MV-4-11 (cell line): ENCODE measurements around the gene GARNL3.

Experiments
- DNase-seq: peaks from one replicate; lab custom pipeline; 2025; lab: John Stamatoyannopoulos, UW

GARNL3 gene

DNA sequence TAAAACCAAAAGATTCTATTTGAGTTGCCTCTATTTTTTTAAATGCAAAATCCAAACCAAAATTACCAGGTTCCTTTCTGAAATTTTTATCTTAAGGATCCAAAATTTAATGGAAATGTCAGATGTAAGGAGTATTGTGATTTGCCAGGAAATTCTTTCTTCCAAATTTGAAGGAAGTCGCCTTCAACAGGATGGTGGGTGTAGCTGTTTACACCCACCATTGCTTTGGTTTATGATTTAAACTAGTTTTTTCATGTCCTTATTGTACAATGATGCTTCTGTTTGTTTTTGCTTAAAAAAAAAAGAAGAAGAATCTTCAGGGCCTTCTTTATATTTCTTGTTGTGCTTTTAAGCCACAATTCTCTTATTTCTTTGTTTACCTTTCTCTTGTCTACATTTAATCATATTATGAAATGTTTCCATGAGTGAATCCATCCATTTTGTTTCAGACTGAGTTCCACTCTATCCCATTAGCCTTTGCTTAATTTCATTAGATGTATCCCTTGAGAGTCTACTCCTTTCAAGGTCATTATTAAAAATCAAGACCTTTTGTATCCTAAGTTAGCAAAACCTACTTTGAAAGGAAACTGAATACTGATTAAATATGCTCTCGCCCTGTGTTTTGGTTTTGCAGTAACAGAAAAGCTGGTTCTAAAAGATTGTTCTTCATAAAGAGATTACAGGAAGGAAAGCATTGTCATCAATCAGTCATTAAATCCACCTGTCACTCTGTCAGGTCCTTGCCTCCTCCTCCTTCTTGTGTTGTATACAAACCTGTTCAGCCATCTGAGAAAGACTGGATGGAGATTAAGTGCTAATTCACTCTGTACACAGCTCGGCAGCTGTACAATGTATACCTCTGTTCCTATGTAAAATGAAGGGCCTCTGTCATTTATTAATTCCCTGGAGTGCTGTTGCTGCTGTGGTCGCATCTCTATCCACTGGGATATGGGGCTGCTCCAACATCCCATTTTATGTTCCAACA, 86.9 kb downstream of the GARNL3 start:
- DNase-seq: no peak

GRCh38 chr9:127353882-127354281, 89.3 kb downstream of the GARNL3 start:
- DNase-seq: no peak

DNA sequence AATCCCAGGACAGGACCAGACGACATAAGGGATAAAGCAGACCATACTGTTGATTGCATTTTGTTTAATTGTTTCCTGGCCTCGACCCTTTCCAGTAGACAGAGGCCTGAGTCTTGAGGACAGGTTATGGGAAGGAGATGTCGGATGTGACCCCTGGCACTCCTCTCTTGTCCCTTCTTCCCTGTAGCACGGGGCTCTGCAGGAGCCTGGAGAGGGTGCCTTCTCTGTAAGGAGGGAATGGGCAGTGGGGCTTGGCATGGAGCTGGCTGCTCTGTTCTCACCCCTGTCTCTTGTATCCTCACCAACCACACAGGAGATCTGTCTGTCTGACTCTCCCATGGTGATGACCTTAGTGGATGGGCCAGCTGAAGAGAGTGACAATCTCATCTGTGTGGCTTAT, 92.3 kb downstream of the GARNL3 start:
- no peak for DNase-seq

GRCh38 chr9:127358023-127358535, 93.5 kb downstream of the GARNL3 start:
- no peak for DNase-seq

- no peak for DNase-seq
Measured at GRCh38 chr9:127358770-127359169, 94.2 kb downstream of the GARNL3 start.

DNA sequence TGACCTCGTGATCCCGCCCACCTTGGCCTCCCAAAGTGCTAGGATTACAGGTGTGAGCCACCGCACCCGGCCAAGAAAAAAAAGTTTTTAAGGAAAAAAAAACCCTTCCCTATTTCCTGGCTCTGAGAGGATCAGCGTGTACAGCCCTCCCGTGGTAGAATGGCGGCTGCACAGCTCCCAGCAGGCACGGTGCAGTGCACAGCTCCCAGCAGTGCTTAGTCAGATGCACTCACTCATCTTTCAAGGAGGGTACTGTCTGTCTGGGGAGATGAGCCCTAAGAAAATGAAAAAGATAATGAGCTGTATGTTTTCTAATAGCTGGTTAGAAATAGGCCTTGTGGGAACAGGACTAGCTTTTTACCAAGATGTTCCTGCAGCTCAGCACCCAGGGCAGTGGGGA, 95.7 kb downstream of the GARNL3 start:
- DNase-seq: no peak

GRCh38 chr9:127360829-127361228, 96.3 kb downstream of the GARNL3 start:
- DNase-seq: no peak

DNA sequence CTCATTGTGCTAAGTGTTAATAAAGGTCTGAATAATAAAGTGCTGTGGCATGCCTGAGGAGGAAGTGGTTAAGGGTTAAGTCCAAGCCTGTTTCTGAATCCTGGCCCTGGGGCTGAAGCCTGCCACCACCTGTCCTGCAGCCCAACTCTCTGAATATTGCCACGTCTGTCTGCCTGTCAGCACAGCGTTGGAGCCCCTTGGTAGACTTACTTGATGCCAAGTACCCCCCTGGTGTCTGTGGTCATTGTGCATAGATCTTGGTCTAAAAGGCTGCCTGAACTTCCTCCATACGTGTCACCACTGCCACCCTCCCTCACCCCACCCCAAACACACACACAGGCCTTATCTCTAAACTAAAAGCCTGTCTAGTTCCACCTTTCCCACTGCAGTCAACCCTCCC, 97.0 kb downstream of the GARNL3 start:
- peak; percentile 52 for DNase-seq

GRCh38 chr9:127362829-127363228, 98.3 kb downstream of the GARNL3 start:
- DNase-seq: no peak

DNA sequence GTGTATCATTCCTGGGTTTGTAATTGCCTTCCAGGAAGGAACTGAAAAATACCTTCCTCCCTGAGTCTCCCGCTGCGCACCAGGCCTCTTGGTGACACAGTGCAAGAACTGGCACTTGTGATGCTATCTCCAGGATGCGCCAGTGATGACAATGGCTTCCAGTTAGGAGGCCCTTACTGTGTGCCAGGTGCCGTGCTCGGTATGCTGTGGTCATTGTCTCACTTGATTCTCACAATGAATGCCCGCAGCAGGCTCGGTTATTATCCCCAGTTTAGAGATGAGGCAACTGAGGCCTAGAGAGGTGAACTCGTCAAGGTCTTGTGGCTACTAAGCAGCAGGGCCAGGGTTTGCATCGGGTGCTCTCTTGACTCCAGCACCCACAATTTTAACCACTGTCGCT, 100.9 kb downstream of the GARNL3 start:
- no peak for DNase-seq

DNA sequence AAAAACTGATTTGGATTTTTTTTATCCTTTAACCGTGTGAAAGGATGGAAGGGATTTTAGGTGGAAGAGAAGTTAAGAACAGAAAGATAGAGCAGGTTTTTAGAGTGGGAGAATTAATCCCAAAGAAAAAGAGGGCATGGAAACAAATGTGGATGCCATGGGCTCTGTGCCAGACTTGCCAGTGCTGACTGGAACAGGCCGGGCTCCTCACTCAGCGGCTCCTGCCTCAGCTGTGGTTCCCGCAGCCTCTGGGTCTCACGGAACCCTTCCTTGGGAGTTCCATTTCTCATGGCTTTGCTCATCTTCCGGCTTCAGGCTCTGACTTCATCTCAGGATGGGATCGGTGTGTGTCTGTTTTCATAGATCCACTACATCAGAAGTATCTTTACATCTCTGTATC, 102.0 kb downstream of the GARNL3 start:
- DNase-seq: no peak

GRCh38 chr9:127368852-127369402, 104.4 kb downstream of the GARNL3 start:
- DNase-seq: no peak

- DNase-seq: no peak
Measured at GRCh38 chr9:127369428-127369827, 104.9 kb downstream of the GARNL3 start.

- DNase-seq: peak; percentile 12
Measured at GRCh38 chr9:127370147-127370579, 105.6 kb downstream of the GARNL3 start.

DNA sequence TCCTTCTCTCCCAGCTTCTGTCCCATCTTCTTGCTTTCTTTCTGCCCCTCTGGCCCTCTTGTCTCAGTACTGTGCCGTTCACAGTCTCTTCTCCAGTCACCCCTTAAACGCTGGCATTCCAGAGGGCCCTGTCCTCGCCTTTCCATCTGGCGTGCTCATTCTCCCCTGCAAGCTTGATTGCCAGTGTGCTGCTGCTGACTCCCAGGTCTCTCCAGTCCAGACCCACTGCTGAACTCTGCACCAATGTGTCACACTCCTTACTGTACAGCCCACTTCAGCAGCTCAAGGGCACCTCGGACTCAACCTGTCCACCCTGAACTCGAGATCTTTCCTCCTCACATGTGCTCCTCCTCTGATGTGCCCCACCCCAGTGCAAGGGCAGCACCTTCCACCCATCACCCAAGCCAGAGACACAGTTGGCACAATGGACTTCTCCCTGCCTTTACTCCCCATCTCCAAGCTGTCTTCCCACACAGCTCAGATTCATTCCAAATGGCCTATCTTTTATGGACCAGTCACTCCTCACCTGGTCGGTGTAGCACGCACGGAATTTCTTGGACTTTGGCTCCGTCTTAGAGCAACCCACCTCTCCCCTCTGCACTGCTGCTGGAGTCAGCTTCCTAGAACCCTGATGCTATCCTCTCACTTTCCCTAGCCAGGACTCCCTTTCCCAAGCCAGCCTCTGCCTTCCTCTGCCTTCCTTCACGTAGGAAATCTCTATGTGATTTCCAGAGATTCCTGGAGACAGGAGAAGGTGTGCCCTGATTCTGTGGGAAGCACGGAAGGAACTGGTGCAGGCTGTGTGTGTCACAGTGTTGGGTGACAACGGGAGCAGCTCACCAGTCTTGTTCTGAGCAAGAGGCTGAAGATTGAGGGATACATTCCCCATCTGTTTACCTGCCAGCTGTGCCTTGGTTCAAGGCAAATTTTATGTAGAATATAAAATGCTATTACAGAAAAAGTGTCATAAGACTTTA, 106.4 kb downstream of the GARNL3 start:
- no peak for DNase-seq

- DNase-seq: peak; percentile 25
Measured at GRCh38 chr9:127380479-127380878, 115.9 kb downstream of the GARNL3 start.

DNA sequence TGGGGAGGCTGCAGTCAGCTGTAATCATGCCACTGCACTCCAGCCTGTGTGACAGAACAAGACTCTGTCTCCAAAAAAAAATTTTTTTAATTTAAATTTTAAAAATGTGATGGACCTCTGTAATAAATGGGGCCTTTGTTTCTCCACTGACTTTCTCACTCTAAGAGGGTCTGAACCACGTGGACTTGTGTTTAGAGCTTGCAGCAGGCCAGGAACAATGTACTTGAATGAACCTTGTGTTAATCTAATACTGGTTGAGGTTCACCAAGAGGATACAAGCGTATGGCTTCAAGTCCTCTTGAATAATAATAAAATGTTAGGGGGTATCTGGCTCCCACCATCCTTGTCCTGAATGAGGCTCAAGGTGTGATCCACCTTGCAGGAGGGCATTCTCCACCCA, 118.0 kb downstream of the GARNL3 start:
- no peak for DNase-seq

DNA sequence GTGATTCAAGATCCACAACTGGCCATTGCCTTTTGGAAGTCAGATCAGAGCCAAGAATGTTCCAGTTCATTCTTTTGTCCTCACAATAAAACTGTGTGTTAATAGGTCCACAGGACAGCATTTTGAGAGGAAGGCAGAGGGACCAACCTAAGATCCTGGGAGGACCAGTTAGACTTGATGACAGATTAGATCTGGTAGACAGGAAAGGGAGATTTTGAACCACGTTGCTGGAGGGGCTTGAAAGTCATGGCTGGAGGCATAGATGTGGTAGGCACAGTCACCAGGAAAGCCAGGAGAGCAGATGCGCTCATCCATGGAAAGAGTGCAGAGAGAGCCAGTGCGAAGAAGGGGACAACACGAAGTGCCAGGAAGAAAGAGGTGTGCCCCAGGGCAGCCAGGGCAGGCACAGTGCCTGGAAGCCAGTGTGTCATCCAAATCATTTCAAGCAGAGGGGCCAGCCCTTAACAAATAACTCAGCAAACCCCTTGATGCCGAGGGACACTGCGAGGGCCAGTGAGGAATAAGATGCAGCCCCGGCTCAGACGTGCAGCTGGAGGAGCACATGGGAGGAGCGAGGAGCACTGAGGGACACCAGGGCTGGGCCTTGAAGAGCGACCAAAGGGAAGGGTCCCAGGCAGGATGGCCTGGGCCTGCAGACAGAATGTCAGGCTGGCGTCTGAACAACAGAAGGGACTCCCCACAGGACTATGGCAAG, 119.6 kb downstream of the GARNL3 start:
- no peak for DNase-seq

GRCh38 chr9:127384901-127385300, 120.3 kb downstream of the GARNL3 start:
- DNase-seq: no peak

DNA sequence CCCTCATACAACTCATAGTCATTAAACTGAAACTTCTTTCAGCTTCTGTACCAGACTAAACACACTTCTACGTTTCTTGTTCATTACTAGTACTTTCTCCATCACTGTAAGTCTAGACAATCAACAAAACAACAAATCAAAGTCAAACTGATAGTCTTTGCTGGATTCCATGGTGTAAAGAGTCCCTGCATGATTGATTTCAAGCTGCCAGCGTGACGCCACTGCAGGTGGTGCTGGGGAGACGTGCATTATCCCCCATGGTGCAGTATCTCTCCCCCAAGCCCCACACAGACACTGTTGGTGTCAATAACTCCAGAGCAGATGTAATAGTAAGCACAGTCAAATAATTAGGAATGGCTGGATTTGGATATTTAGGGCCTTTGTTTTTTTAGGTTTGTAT, 121.7 kb downstream of the GARNL3 start:
- no peak for DNase-seq

DNA sequence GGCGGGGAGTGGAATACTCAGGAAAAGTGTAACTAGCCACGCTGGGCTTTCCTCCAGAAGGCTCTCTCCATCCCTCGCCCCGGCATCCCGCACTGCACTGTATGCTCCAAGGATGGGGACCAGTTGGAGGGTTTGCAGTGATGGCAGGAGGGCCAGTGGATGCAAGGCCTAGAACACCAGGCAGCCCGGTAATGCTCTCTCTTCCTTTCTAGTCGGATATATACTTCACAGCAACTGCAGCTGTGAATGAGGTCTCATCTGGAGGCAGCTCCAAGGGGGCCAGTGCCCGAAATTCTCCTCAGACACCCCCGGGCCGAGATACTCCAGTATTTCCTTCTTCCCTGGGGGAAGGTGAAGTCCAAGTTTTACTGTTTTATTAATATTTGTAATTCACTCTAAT, 122.4 kb downstream of the GARNL3 start:
- no peak for DNase-seq
